HEK293T (cell line): ENCODE measurements around the gene GPRIN3.

Experiments
- CTCF ChIA-PET: fragments of 350-600 bp; formaldehyde crosslinking; extraction: SDS; loops from one replicate; lab custom pipeline; 2021; ENCODE audit warnings: antibody characterized with exemption, inconsistent platforms; lab: Yijun Ruan, JAX
- POLR2A ChIA-PET: fragments of 350-600 bp; formaldehyde crosslinking; extraction: SDS; loops from one replicate; lab custom pipeline; 2020; ENCODE audit warnings: antibody characterized with exemption, inconsistent platforms; lab: Yijun Ruan, JAX
- DNase-seq: peaks from one replicate; pipeline ENCODE4 v3.0.0; 2012; ENCODE audit warnings: mixed read lengths; ENCODE audit errors: extremely low spot score
- ARNT ChIP-seq: fragments of 450-650 bp; IDR thresholded peaks from 2 replicates; pipeline ENCODE4 v1.6.1; 2017; ENCODE audit warnings: mild to moderate bottlenecking
- BHLHE40 ChIP-seq: fragments of 450-650 bp; IDR thresholded peaks from 2 replicates; pipeline ENCODE4 v1.6.1; 2016; ENCODE audit warnings: mild to moderate bottlenecking, moderate library complexity, borderline replicate concordance
- CTBP1 ChIP-seq: fragments of 450-650 bp; IDR thresholded peaks from 2 replicates; pipeline ENCODE4 v1.6.1; 2016; ENCODE audit warnings: borderline replicate concordance
- ELF4 ChIP-seq: fragments of 450-650 bp; IDR thresholded peaks from 2 replicates; pipeline ENCODE4 v1.6.1; 2017; ENCODE audit warnings: antibody characterized with exemption
- FOXA1 ChIP-seq: fragments of 450-650 bp; IDR thresholded peaks from 2 replicates; pipeline ENCODE4 v1.6.1; 2016; ENCODE audit warnings: mild to moderate bottlenecking
- FOXK2 ChIP-seq: fragments of 450-650 bp; IDR thresholded peaks from 2 replicates; pipeline ENCODE4 v1.6.1; 2016; ENCODE audit warnings: mild to moderate bottlenecking
- FOXM1 ChIP-seq: fragments of 450-650 bp; IDR thresholded peaks from 2 replicates; pipeline ENCODE4 v1.6.1; 2017; ENCODE audit warnings: mild to moderate bottlenecking, borderline replicate concordance
- HDGF ChIP-seq: fragments of 450-650 bp; IDR thresholded peaks from 2 replicates; pipeline ENCODE4 v1.6.1; 2017; ENCODE audit warnings: antibody characterized with exemption, borderline replicate concordance
- L3MBTL2 ChIP-seq: fragments of 450-650 bp; conservative IDR thresholded peaks from 2 replicates; pipeline ENCODE4 v1.6.1; 2016; ENCODE audit warnings: mild to moderate bottlenecking
- LEF1 ChIP-seq: fragments of 450-650 bp; IDR thresholded peaks from 2 replicates; pipeline ENCODE4 v1.6.1; 2017; ENCODE audit warnings: mild to moderate bottlenecking, borderline replicate concordance
- NFRKB ChIP-seq: fragments of 450-650 bp; IDR thresholded peaks from 2 replicates; pipeline ENCODE4 v1.6.1; 2016; ENCODE audit warnings: mild to moderate bottlenecking, moderate library complexity
- SP1 ChIP-seq: fragments of 450-650 bp; IDR thresholded peaks from 2 replicates; pipeline ENCODE4 v1.6.1; 2017
- SUZ12 ChIP-seq: fragments of 450-650 bp; IDR thresholded peaks from 2 replicates; pipeline ENCODE4 v1.6.1; 2016; ENCODE audit warnings: mild to moderate bottlenecking
- TARDBP ChIP-seq: fragments of 450-650 bp; IDR thresholded peaks from 2 replicates; pipeline ENCODE4 v1.6.1; 2016
- ZNF384 ChIP-seq: fragments of 450-650 bp; IDR thresholded peaks from 2 replicates; pipeline ENCODE4 v1.6.1; 2016
- TF ChIP-seq, protein P1 (sequence below): fragments of 450-650 bp; IDR thresholded peaks from 2 replicates; pipeline ENCODE4 v1.6.1; 2016

The GPRIN3 gene

DNA sequence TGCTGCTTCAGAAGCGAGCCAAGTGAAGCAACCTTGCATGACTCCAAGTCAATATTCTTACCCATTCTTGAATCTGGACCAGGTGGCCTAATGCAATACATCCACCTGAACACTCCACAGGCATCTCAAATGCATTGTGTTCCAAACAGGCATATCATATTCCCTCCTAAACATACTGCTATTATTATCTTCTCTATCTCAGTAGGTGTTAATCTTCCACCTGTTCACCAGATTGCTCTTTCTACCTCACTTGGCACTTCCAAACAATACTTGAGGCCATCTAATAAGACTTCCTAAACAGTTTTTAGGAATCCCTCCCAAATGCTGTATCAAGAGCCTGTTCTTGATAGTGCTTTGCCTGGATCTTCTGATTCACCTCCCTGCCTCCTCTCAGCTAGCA is 90.7 kb downstream of the GPRIN3 start:
- ChIA-PET CTCF (interaction anchor here (1.3 kb wide), 1 partner anchor 9 kb away, joined by 4 read pairs; no protein-coding TSS in a partner anchor), POLR2A (no interaction called here)
- no peak for DNase-seq
- no peak for TF ChIP-seq BHLHE40
- no peak for TF ChIP-seq FOXM1
- TF ChIP-seq HDGF = no peak
- no peak for TF ChIP-seq SUZ12
- no peak for TF ChIP-seq ZNF384
- TF ChIP-seq, protein P1, sequence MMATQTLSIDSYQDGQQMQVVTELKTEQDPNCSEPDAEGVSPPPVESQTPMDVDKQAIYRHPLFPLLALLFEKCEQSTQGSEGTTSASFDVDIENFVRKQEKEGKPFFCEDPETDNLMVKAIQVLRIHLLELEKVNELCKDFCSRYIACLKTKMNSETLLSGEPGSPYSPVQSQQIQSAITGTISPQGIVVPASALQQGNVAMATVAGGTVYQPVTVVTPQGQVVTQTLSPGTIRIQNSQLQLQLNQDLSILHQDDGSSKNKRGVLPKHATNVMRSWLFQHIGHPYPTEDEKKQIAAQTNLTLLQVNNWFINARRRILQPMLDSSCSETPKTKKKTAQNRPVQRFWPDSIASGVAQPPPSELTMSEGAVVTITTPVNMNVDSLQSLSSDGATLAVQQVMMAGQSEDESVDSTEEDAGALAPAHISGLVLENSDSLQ = no peak
- no peak for TF ChIP-seq LEF1

DNA sequence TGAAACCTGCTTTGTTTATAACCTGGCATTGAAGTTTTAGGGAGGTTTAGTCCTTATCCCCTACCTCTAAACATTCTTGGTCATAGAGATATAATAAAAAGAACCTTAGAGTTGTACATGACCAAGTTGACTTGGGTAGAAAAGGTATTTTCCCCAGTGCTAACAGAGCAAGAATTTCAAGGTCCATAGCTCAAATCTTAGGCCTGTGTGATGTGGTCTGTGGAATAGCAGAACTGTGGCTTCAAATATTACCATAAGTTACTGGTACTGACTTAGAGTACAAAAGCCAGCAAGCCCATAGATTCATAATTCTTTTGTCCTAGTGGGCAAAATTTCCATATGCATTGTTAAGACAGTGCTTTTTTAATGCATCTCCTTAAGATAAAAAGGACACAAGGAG is 91.2 kb downstream of the GPRIN3 start:
- ChIA-PET CTCF (interaction anchor here (1.3 kb wide), 1 partner anchor 10 kb away, joined by 4 read pairs; no protein-coding TSS in a partner anchor), POLR2A (no interaction called here)
- DNase-seq = no peak
- TF ChIP-seq BHLHE40 (no peak), ARNT (no peak), FOXA1 (no peak)

DNA sequence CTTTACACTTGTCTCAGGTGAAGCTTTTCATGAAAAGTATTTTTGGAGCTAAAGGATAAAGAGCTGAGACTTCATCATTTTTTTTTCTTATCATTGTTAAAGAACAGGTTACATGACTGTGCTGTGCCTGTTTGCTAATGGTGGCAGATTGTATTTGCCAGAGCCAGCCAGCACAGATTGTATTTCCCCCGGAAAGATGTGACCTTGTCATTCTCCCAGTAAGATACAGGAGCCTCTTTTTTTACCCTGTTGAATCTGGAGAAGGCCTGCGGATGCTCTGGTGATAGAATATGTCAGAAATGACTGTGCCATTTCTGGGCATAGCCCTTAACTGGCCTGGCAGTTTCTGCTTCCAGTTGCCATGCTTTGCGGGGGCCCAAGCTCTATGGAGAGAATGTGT is 91.9 kb downstream of the GPRIN3 start:
- TF ChIP-seq NFRKB (no peak), ZNF384 (no peak), ARNT (no peak), HDGF (no peak), CTBP1 (no peak), BHLHE40 (no peak), SUZ12 (no peak), SP1 (no peak), L3MBTL2 (no peak), FOXM1 (no peak), TARDBP (no peak), FOXK2 (no peak), ELF4 (no peak), LEF1 (no peak)
- TF ChIP-seq, protein P1 = no peak
- ChIA-PET CTCF (no interaction called here), POLR2A (no interaction called here)
- DNase-seq = no peak

DNA sequence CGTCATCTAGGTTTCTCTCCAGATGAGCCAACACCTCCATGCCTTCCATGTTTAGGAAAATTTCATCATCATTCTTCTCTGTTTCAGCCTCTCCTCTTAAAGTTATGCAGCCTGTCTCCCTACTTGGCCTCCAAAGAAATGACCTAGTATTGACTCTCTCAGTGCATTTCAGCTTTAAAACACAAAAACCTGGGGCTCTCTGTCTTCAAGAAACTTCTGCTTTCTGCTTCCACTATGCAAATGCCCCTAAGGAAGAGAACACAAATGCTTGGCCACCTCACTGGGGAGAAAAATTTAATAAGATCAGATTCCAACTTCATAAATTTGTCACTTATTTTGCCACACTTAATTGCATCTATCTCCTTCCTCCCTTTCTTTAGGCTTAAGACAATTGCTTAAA is 93.3 kb downstream of the GPRIN3 start:
- DNase-seq = no peak
- POLR2A ChIA-PET = no interaction called here
- TF ChIP-seq SUZ12 = no peak
- TF ChIP-seq ARNT = no peak
- no peak for TF ChIP-seq HDGF
- no peak for TF ChIP-seq FOXA1
- no peak for TF ChIP-seq LEF1
- TF ChIP-seq BHLHE40 = no peak
- no peak for TF ChIP-seq CTBP1
- TF ChIP-seq FOXM1 = no peak
- TF ChIP-seq ZNF384 = no peak
- TF ChIP-seq ELF4 = no peak
- no peak for TF ChIP-seq SP1
- no peak for TF ChIP-seq TARDBP
- TF ChIP-seq FOXK2 = no peak
- TF ChIP-seq, protein P1 = no peak
- no peak for TF ChIP-seq L3MBTL2
- CTCF ChIA-PET = no interaction called here

DNA sequence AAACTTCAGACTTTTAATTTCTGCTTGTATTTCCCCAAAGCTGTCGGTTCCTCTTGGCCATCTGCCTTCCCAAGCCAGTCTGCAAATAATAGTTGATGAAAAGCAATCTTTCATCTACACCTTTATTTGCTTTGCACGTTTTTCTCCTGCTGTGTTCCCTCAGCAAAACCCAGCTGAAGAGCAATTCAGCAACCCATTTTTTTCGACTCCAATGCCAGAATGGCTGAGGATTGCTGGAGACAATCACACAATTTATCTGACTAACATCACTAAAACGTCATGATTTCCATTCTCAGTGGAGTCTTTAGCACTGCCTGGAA is 94.3 kb downstream of the GPRIN3 start:
- DNase-seq = no peak
- TF ChIP-seq TARDBP (no peak), NFRKB (no peak), ZNF384 (no peak), L3MBTL2 (no peak), HDGF (no peak), FOXA1 (no peak), ELF4 (no peak), ARNT (no peak), FOXM1 (no peak), BHLHE40 (no peak), CTBP1 (no peak), SP1 (no peak), FOXK2 (no peak)
- ChIA-PET CTCF (no interaction called here), POLR2A (no interaction called here)

DNA sequence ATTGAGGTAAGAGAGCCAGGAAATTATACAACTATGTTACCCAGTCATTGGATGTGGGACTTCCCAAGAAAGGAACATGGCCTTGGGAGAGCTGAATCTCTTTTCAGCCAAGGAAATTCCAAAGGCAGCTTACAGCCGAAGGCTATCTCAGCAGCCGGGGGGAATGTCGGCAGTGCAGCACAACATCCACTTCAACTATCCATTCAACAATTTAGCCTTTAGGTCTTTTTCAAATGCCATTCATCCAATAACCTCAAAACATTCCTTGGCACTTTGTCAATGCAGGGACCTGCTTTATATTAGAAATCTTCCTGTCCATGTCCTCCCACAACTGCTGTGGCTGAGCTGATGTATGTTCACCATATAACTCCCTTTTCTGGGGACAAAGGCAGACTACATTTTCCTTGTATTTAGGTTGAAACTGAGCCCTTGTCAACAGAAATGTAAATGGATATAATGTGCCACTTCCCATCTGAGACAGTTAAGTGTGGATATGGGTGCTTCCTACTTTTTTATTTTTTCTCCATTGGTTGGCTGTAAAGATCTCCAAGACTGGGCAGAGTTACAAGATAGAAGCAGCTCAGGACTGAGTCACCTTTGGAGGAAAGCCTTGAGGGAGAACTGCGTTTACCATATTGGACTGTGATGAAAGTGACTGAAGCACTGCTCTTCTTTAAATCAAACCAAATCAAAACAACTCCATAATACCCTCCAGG is 94.8 kb downstream of the GPRIN3 start:
- POLR2A ChIA-PET = no interaction called here
- no peak for TF ChIP-seq NFRKB
- TF ChIP-seq BHLHE40 = no peak
- TF ChIP-seq HDGF = no peak
- no peak for TF ChIP-seq LEF1
- TF ChIP-seq FOXK2 = no peak
- TF ChIP-seq FOXA1 = no peak
- no peak for TF ChIP-seq CTBP1
- TF ChIP-seq SP1 = no peak
- no peak for TF ChIP-seq FOXM1
- no peak for TF ChIP-seq L3MBTL2
- TF ChIP-seq TARDBP = no peak
- TF ChIP-seq ELF4 = no peak
- TF ChIP-seq, protein P1 = no peak
- no peak for TF ChIP-seq ZNF384
- no peak for TF ChIP-seq ARNT
- no peak for TF ChIP-seq SUZ12
- no peak for DNase-seq
- CTCF ChIA-PET = no interaction called here
